GM23338 (cell line): ENCODE results near the gene SRA1. TPM values are rescaled to one million over a fixed set of nuclear protein-coding genes. Genes with fewer than 3 reads are reported as not detected.

ENCODE experiments used
- ATAC-seq: fragments of 200-7000 bp; cut with Tn5 transposase; 3 replicates; pipeline ENCODE4 v1.9.1; 2020
- DNase-seq: peaks from one replicate; pipeline ENCODE4 v3.0.0-alpha.2; 2015; ENCODE audit warnings: low spot score
- H2AFZ ChIP-seq: fragments of 200-600 bp; sonication (generic); 2 replicates; pipeline ENCODE4 v1.8.0; 2016; ENCODE audit warnings: antibody characterized with exemption, mild to moderate bottlenecking, moderate library complexity
- H3F3A ChIP-seq: fragments of 200-600 bp; sonication (generic); replicated peaks from 2 replicates; pipeline ENCODE4 v1.8.0; 2017; ENCODE audit warnings: antibody characterized with exemption, mixed run types, low read depth
- H3K27ac ChIP-seq: fragments of 200-600 bp; sonication (generic); 2 replicates; pipeline ENCODE4 v1.6.1; 2016; ENCODE audit warnings: low read depth
- H3K27me3 ChIP-seq: fragments of 200-600 bp; sonication (generic); 2 replicates; pipeline ENCODE4 v1.8.0; 2016; ENCODE audit warnings: mild to moderate bottlenecking, mixed run types, moderate library complexity; ENCODE audit not compliant: insufficient read depth
- H3K36me3 ChIP-seq: fragments of 200-600 bp; sonication (generic); 2 replicates; pipeline ENCODE4 v1.8.0; 2016; ENCODE audit warnings: mild to moderate bottlenecking; ENCODE audit not compliant: insufficient read depth
- H3K4me1 ChIP-seq: fragments of 200-600 bp; sonication (generic); 2 replicates; pipeline ENCODE4 v1.8.0; 2016; ENCODE audit warnings: mild to moderate bottlenecking, moderate library complexity; ENCODE audit not compliant: insufficient read depth
- H3K4me2 ChIP-seq: fragments of 200-600 bp; sonication (generic); 2 replicates; pipeline ENCODE4 v1.7.1; 2017; ENCODE audit warnings: mixed run types
- H3K4me3 ChIP-seq: fragments of 200-600 bp; sonication (generic); 2 replicates; pipeline ENCODE4 v1.6.1; 2016; ENCODE audit warnings: mixed run types
- H3K79me2 ChIP-seq: fragments of 200-600 bp; sonication (generic); replicated peaks from 2 replicates; pipeline ENCODE4 v1.8.0; 2017; ENCODE audit warnings: mild to moderate bottlenecking; ENCODE audit not compliant: insufficient read depth
- H3K9me2 ChIP-seq: fragments of 200-600 bp; sonication (generic); 2 replicates; pipeline ENCODE4 v1.8.0; 2017; ENCODE audit not compliant: insufficient read depth
- H4K20me1 ChIP-seq: fragments of 200-600 bp; sonication (generic); replicated peaks from 2 replicates; pipeline ENCODE4 v1.8.0; 2017; ENCODE audit warnings: mild to moderate bottlenecking; ENCODE audit not compliant: insufficient read depth
- H3K27ac Mint-ChIP-seq: 2 replicates; pipeline ENCODE4 v1.8.0; 2020; ENCODE audit warnings: inconsistent platforms, mild to moderate bottlenecking, moderate library complexity, mixed read lengths
- H3K27me3 Mint-ChIP-seq: 3 replicates; pipeline ENCODE4 v1.8.0; 2022; ENCODE audit warnings: low read depth, mild to moderate bottlenecking, moderate library complexity, mixed read lengths, inconsistent platforms; ENCODE audit not compliant: insufficient read depth, poor library complexity
- H3K36me3 Mint-ChIP-seq: 3 replicates; pipeline ENCODE4 v1.8.0; 2021; ENCODE audit warnings: low read depth, mild to moderate bottlenecking, inconsistent platforms, moderate library complexity, mixed read lengths
- H3K4me1 Mint-ChIP-seq: 3 replicates; pipeline ENCODE4 v1.8.0; 2020; ENCODE audit warnings: mild to moderate bottlenecking, inconsistent platforms, mixed read lengths
- H3K4me3 Mint-ChIP-seq: 3 replicates; pipeline ENCODE4 v1.8.0; 2021; ENCODE audit warnings: moderate library complexity, mild to moderate bottlenecking, inconsistent platforms, mixed read lengths
- H3K9me3 Mint-ChIP-seq: 3 replicates; pipeline ENCODE4 v1.8.0; 2020; ENCODE audit warnings: moderate library complexity, mild to moderate bottlenecking, inconsistent platforms, mixed read lengths
- CREB1 ChIP-seq: fragments of 250-450 bp; sonication (Bioruptor Pico); IDR thresholded peaks from 2 replicates; pipeline ENCODE4 v1.5.0; 2020; ENCODE audit warnings: low read depth, mild to moderate bottlenecking, moderate library complexity
- EZH2 ChIP-seq: fragments of 200-600 bp; sonication (generic); IDR thresholded peaks from one replicate; pipeline ENCODE4 v1.8.0; 2017; ENCODE audit warnings: antibody characterized with exemption, mild to moderate bottlenecking, low read depth; ENCODE audit not compliant: unreplicated experiment
- EZH2phosphoT487 ChIP-seq: fragments of 200-600 bp; sonication (generic); IDR thresholded peaks from one replicate; pipeline ENCODE4 v1.8.1; 2018; ENCODE audit warnings: antibody characterized with exemption; ENCODE audit not compliant: unreplicated experiment
- JUNB ChIP-seq: IDR thresholded peaks from one replicate; pipeline ENCODE4 v1.6.1; 2016; ENCODE audit warnings: antibody characterized with exemption; ENCODE audit not compliant: unreplicated experiment
- NANOG ChIP-seq: IDR thresholded peaks from 2 replicates; pipeline ENCODE4 v1.6.1; 2016; ENCODE audit warnings: antibody characterized with exemption, borderline replicate concordance
- POLR2AphosphoS5 ChIP-seq: IDR thresholded peaks from 2 replicates; pipeline ENCODE4 v1.6.1; 2016; ENCODE audit warnings: antibody characterized with exemption, low read depth
- STAT1 ChIP-seq: IDR thresholded peaks from one replicate; pipeline ENCODE4 v1.6.1; 2016; ENCODE audit warnings: antibody characterized with exemption; ENCODE audit not compliant: unreplicated experiment
- ZNF114 ChIP-seq: fragments of 250-450 bp; sonication (Bioruptor Pico); IDR thresholded peaks from 2 replicates; pipeline ENCODE4 v1.5.0; 2020; ENCODE audit warnings: mild to moderate bottlenecking, moderate library complexity
- ZNF331 ChIP-seq: fragments of 250-450 bp; sonication (Bioruptor Pico); IDR thresholded peaks from 2 replicates; pipeline ENCODE4 v1.5.0; 2020; ENCODE audit warnings: low read depth, mild to moderate bottlenecking, moderate library complexity
- polyA plus RNA-seq: library from polyadenylated mRNA; unstranded; fragments of >200 nt; fragmentation: Nextera tagmentation; extraction: Ambion mirVana; gene quantifications from 2 replicates; pipeline ENCODE4 v1.2.1, GENCODE V29; 2016
- total RNA-seq: library from RNA; depleted of rRNA; stranded (reverse); fragments of >200 nt; shearing (Covaris generic); gene quantifications from 2 replicates; pipeline ENCODE4 v1.2.3, GENCODE V29; 2014
- TF ChIP-seq, protein P1 (sequence below): IDR thresholded peaks from one replicate; pipeline ENCODE4 v1.6.1; 2018; ENCODE audit warnings: antibody characterized with exemption; ENCODE audit not compliant: unreplicated experiment
- TF ChIP-seq, protein P2 (sequence below): fragments of 250-450 bp; sonication (Bioruptor Pico); IDR thresholded peaks from 2 replicates; pipeline ENCODE4 v1.5.0; 2020; ENCODE audit warnings: mild to moderate bottlenecking, moderate library complexity
- TF ChIP-seq, protein P3 (sequence below), 2 experiments: fragments of 200-600 bp in 1 of 2; sonication (generic) in 1 of 2; conservative IDR thresholded peaks; 2 replicates each; pipeline versions ENCODE4 v1.5.1 to v1.6.1; 2016 to 2017; ENCODE audit warnings: antibody characterized with exemption in 2 of 2, low read depth in 2 of 2, mild to moderate bottlenecking in 2 of 2, moderate library complexity in 1 of 2
- TF ChIP-seq, protein P4 (sequence below): IDR thresholded peaks from 2 replicates; pipeline ENCODE4 v1.6.1; 2016; ENCODE audit warnings: antibody characterized with exemption

The SRA1 gene
- total and polyA plus RNA-seq, 2 experiments from 2014 or later, result 38.4 to 74.7 TPM

DNA sequence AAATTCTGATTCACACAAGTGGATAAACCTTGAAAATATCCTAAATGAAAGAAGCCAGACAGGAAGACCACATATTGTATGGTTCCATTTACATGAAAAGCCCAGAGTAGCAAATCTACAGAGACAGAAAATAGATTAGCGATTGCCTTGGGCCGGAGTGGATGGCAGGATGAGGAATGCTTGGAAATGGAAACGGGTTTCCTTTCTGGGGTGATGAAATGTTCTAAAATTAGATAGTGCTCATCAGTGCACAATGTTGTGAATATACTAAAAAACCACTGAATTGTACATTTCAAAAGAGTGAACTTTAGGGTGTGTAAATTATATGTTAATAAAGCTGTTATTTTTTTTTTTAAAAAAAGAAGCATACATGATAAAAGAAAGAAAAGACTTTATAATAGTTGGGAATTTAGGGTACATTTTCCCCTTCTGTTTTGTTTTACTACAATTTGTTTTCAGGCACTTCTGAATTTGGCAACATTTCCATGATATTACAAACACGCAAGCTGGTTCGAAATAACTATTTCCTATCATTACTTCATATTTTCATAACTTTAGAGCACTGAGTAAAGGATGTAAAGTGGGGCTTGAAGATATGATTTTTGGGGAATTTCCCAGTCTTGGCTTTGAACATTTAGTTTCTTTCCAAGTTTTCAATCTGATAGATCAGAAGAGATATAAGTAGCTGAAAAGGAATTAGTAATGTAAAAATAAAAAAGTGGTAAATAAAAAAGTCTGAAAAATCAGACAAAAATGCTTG is 31.2 kb upstream of the SRA1 start:
- Mint-ChIP-seq H3K4me1 (no peaks in the 10 kb centered on the region), H3K4me3 (no peak overlapping the region), H3K36me3 (no peaks in the 10 kb centered on the region), H3K27me3 (no peaks in the 10 kb centered on the region), H3K27ac (no peak overlapping the region), H3K9me3 (peaks cover 5% of the 10 kb centered on the region; the same call in 1 of the 3 replicates)
- H3K27me3 ChIP-seq, result no peaks in the 10 kb centered on the region
- no peaks in the 10 kb centered on the region for H3K36me3 ChIP-seq
- H3K4me2 ChIP-seq, result no peak overlapping the region
- H3K27ac ChIP-seq, result no peak overlapping the region
- H3K4me3 ChIP-seq, result no peak overlapping the region
- H3F3A ChIP-seq, result no peaks in the 10 kb centered on the region
- TF ChIP-seq EZH2phosphoT487 (no peak), POLR2AphosphoS5 (no peak), EZH2 (no peak), ZNF331 (CRISPR knock-in tag) (no peak), NANOG (no peak), CREB1 (CRISPR knock-in tag) (no peak), JUNB (no peak), STAT1 (no peak), ZNF114 (CRISPR knock-in tag) (no peak)
- TF ChIP-seq, protein P1, sequence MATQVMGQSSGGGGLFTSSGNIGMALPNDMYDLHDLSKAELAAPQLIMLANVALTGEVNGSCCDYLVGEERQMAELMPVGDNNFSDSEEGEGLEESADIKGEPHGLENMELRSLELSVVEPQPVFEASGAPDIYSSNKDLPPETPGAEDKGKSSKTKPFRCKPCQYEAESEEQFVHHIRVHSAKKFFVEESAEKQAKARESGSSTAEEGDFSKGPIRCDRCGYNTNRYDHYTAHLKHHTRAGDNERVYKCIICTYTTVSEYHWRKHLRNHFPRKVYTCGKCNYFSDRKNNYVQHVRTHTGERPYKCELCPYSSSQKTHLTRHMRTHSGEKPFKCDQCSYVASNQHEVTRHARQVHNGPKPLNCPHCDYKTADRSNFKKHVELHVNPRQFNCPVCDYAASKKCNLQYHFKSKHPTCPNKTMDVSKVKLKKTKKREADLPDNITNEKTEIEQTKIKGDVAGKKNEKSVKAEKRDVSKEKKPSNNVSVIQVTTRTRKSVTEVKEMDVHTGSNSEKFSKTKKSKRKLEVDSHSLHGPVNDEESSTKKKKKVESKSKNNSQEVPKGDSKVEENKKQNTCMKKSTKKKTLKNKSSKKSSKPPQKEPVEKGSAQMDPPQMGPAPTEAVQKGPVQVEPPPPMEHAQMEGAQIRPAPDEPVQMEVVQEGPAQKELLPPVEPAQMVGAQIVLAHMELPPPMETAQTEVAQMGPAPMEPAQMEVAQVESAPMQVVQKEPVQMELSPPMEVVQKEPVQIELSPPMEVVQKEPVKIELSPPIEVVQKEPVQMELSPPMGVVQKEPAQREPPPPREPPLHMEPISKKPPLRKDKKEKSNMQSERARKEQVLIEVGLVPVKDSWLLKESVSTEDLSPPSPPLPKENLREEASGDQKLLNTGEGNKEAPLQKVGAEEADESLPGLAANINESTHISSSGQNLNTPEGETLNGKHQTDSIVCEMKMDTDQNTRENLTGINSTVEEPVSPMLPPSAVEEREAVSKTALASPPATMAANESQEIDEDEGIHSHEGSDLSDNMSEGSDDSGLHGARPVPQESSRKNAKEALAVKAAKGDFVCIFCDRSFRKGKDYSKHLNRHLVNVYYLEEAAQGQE, result no peak
- TF ChIP-seq, protein P2, sequence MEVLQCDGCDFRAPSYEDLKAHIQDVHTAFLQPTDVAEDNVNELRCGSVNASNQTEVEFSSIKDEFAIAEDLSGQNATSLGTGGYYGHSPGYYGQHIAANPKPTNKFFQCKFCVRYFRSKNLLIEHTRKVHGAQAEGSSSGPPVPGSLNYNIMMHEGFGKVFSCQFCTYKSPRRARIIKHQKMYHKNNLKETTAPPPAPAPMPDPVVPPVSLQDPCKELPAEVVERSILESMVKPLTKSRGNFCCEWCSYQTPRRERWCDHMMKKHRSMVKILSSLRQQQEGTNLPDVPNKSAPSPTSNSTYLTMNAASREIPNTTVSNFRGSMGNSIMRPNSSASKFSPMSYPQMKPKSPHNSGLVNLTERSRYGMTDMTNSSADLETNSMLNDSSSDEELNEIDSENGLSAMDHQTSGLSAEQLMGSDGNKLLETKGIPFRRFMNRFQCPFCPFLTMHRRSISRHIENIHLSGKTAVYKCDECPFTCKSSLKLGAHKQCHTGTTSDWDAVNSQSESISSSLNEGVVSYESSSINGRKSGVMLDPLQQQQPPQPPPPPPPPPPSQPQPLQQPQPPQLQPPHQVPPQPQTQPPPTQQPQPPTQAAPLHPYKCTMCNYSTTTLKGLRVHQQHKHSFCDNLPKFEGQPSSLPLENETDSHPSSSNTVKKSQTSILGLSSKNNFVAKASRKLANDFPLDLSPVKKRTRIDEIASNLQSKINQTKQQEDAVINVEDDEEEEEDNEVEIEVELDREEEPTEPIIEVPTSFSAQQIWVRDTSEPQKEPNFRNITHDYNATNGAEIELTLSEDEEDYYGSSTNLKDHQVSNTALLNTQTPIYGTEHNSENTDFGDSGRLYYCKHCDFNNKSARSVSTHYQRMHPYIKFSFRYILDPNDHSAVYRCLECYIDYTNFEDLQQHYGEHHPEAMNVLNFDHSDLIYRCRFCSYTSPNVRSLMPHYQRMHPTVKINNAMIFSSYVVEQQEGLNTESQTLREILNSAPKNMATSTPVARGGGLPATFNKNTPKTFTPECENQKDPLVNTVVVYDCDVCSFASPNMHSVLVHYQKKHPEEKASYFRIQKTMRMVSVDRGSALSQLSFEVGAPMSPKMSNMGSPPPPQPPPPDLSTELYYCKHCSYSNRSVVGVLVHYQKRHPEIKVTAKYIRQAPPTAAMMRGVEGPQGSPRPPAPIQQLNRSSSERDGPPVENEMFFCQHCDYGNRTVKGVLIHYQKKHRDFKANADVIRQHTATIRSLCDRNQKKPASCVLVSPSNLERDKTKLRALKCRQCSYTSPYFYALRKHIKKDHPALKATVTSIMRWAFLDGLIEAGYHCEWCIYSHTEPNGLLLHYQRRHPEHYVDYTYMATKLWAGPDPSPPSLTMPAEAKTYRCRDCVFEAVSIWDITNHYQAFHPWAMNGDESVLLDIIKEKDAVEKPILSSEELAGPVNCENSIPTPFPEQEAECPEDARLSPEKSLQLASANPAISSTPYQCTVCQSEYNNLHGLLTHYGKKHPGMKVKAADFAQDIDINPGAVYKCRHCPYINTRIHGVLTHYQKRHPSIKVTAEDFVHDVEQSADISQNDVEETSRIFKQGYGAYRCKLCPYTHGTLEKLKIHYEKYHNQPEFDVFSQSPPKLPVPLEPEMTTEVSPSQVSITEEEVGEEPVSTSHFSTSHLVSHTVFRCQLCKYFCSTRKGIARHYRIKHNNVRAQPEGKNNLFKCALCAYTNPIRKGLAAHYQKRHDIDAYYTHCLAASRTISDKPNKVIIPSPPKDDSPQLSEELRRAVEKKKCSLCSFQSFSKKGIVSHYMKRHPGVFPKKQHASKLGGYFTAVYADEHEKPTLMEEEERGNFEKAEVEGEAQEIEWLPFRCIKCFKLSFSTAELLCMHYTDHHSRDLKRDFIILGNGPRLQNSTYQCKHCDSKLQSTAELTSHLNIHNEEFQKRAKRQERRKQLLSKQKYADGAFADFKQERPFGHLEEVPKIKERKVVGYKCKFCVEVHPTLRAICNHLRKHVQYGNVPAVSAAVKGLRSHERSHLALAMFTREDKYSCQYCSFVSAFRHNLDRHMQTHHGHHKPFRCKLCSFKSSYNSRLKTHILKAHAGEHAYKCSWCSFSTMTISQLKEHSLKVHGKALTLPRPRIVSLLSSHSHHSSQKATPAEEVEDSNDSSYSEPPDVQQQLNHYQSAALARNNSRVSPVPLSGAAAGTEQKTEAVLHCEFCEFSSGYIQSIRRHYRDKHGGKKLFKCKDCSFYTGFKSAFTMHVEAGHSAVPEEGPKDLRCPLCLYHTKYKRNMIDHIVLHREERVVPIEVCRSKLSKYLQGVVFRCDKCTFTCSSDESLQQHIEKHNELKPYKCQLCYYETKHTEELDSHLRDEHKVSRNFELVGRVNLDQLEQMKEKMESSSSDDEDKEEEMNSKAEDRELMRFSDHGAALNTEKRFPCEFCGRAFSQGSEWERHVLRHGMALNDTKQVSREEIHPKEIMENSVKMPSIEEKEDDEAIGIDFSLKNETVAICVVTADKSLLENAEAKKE (CRISPR knock-in tag), result no peak
- TF ChIP-seq, protein P3, sequence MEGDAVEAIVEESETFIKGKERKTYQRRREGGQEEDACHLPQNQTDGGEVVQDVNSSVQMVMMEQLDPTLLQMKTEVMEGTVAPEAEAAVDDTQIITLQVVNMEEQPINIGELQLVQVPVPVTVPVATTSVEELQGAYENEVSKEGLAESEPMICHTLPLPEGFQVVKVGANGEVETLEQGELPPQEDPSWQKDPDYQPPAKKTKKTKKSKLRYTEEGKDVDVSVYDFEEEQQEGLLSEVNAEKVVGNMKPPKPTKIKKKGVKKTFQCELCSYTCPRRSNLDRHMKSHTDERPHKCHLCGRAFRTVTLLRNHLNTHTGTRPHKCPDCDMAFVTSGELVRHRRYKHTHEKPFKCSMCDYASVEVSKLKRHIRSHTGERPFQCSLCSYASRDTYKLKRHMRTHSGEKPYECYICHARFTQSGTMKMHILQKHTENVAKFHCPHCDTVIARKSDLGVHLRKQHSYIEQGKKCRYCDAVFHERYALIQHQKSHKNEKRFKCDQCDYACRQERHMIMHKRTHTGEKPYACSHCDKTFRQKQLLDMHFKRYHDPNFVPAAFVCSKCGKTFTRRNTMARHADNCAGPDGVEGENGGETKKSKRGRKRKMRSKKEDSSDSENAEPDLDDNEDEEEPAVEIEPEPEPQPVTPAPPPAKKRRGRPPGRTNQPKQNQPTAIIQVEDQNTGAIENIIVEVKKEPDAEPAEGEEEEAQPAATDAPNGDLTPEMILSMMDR (conservative IDR thresholded peaks at IDR 0.05; ENCODE audit: low read depth in 2 of 2), result no peak
- TF ChIP-seq, protein P4, sequence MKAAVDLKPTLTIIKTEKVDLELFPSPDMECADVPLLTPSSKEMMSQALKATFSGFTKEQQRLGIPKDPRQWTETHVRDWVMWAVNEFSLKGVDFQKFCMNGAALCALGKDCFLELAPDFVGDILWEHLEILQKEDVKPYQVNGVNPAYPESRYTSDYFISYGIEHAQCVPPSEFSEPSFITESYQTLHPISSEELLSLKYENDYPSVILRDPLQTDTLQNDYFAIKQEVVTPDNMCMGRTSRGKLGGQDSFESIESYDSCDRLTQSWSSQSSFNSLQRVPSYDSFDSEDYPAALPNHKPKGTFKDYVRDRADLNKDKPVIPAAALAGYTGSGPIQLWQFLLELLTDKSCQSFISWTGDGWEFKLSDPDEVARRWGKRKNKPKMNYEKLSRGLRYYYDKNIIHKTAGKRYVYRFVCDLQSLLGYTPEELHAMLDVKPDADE, result no peak
- H3K9me2 ChIP-seq, result no peaks in the 10 kb centered on the region
- no peaks in the 10 kb centered on the region for H3K79me2 ChIP-seq
- ATAC-seq (no peak), DNase-seq (no peak)
- H2AFZ ChIP-seq, result no peak overlapping the region
- H3K4me1 ChIP-seq, result no peaks in the 10 kb centered on the region
- H4K20me1 ChIP-seq, result no peaks in the 10 kb centered on the region
